ENCODE data around the gene NFIB.
A peak's percentile ranks its signal among the peaks of the same experiment; 100 is the strongest.

NFIB gene

DNA sequence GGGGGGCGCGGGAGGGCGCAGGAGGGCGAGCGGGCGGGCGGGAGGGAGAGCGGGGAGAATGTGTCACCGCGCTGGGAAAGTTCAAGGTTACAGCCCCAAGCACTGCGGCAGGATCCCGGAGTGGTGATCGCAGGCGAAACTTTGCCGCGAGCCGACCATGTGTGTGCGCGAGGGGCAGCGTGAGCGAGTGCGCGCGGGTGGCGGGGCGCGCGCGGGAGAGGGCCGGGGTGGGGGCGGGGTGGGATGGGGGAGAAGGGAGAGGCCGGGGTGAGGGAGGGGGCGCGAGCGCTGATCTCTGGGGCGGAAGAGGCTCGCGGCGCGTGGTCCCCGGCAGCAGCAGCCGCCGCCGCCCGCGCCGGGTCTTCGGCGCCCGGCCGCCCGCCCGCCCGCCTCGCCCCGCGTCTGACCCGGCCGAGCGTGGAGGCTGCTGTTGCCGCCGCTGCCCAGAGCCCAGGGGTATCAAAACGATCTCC lies at the start of gene NFIB:
Gene NFIB, minus strand, starts transcription at position 191 of the 473 bp plus-strand sequence. CDS start 630 bp downstream, outside the sequence.
- no peak for DNase-seq

DNA sequence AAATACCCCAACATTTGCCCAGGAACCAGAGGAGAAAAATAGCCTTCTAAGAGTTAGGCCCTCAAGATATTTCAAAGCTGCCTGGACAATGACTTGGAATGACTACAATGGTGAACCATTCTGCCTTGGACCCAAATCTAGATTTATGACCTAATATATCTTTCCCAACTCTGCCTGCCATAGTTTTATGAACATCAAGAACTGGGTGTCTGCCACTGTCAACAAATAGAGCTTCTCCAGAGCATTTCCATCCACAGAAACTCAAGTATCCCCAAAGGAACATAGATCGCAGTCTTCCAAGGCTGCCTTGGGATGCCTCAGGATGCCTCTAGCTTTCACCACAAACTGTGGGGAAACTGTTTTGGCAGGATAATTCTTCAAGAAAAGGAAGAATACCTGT lies 48.2 kb upstream of the NFIB start:
- no peak for DNase-seq

DNA sequence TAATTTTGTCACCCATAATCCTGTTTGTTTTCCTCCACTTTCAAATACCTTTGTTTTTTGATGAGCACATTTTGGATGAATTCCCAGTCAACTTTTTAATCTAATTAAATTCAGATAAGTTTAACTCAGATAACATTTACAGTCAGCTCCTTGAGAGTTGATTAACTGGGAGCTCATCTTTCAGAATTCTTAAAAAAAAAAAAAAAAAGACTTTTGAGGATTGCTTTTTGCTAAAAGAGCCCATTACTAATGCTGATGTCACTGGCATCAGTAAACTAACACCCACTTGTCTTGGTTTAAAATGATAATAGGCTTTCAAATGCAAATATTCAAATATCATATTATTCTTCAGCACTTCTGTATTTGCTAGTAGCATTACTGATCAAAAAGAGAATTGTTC lies 47.1 kb upstream of the NFIB start:
- DNase-seq, result no peak

DNA sequence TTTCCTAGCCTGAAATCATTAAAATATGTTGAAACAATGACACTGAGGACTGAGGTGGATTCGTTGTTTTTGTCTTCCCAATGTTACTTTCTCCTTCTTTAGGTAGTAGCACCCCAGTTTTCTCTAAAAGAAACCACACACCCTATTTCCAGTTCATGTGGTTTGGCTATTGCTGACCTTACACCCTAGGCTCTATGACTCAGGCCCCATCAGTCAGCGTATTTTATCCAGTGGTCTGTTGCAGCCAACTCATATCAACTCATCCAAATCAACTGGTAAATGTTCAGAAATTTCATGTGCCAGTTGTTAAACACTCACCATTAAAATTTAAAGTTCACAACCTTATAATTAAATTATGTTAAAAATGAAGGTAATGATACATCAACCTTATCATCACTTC lies 44.6 kb upstream of the NFIB start:
- no peak for DNase-seq

DNA sequence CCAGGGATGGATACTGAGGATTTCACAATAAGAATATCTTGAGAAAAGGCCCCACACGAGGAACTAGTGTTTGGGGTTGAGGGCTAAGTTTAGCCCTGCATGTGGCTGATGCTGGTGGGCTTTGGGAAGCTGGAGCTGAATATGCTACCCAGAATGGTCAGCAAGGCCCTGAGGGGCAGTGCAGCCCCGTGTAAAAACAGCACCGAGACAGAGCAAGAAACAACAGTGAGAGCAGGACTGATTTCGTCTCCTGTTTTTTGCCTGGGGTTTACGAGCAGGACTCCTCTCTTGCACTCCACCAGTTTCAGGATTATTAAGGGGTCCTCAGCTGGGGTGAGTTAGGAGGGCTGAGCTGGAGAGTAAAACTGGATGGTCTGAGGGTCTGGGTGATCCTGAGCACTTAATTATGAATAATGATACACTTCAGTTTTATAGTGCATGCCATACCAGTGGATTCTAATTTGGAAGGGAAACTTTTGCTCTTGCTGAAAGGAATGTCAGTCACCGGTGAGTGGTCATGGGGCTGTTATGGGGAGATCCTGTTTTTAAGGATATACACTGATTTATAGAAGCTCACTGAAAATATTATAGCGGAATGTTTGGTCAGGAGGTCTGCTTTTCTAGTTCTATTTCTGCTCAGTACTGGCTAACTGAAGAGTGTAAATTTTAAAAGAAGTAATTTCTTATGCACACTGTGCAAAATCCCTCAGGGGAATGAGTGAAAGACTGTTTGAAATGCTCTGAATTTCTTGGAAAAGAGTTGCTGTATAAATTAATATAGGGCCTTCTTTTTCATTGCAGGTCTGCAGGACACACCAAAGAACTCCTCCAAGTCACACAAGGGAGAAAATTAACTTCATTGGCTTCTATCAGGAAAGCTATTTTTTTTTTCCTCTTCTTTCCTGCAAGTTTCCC lies 42.7 kb upstream of the NFIB start:
- DNase-seq, result no peak

DNA sequence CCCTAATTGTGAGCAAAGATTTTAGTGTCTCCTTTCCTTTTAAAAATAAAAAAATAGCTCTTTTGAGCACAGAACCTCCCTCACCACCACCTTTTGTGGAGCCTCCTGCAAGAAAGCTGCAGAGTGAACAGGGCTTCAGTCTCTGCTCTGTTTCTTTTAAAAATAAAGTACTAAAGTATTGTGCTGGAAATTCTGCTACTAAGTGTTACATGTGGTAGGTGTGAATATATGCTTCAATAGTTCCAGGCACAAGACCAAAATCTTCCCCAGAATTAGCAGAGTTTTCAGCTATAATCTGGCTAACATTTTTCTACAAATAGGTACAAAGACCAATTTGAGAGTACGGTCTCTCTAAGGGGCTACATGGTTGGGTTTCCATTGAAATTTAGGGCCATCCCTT lies 40.3 kb upstream of the NFIB start:
- no peak for DNase-seq

DNA sequence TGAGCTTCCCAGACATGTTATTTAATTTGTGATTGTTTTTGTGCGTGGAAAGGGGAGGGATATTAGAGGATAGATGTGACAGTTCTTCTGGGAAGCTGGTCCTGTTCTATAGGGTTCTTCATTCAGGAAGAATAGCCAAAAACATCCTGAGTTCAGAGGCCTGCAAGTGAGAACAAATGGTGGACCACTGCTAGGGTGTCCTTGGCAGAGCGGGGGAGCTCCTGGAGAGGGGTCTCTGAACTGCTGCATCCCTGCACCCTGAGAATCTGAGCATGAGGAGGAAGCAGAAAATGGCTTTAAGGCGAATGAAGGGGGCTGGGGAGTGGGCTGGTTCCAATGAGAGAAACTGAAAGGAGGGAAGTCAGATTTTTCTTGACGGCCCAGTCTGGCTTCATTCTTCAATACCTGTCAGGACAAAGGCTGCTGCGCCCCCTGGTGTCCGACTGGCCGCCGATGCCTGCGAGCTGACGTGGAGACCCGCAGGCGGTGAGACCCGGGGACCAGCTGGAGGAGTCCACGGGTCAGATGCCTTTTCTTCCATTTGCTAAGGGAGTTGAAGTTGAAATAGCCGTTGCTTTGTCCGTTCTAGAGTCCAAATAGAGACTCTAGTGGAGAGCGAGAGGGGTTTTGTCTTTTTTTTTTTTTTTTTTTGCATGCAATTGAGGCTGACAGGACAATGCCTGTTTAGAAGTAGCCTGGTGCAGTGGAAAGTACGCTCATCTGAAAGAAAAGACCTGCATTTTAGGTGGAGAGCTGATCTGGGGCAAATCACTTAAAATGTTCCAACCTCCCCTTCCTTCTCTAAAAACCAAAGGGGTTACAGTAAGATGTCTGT lies 39.5 kb upstream of the NFIB start:
- peak; percentile 63 for DNase-seq

DNA sequence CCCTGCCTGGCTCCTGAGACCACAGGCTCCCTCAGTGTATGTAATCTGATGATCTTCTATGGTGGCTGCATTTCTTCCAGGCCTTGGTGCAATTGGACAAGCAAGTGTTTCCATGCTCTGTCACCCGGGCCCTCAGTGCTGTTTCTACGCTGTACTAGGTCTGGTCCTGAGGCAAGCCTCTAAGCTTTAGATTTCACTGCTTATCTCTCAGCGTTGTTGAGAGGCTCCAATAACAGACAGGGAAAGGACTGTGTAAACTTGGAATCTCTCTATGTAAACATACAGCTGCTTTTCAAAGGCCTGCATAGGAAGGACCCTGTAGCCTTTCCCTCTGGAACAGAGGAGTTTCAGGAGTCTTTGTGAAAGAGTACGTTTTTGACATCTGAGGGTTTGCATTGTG lies 38.6 kb upstream of the NFIB start:
- DNase-seq, result no peak

DNA sequence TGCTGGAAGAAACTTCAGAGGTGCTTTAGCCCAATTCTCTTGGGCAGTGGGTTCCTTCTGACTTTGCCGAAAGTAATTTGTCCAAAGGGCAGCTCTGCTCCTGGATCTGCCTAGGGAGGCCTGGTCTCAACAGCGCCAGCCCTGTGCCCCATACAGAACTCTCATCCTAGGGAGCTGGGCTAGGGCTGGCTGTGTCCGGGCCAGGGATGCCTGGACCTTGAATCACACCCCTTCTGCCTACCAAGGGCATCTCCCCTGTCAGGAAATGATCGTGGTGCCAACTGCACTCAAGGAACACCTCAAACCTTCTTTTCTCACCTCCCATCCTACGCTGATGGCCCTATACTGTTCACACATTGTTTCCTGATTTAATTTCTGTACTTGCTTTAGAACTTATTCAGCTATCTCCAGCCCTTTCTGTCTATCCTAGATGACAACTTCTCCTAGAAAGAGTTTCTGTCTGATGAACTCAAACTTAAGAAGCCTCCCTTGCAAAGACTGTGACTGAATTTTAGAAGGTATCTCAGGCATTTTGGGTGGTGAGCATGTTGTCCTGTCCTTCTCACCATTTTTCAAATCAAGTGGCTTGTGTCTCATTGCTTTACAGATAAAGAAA lies 37.4 kb upstream of the NFIB start:
- no peak for DNase-seq

DNA sequence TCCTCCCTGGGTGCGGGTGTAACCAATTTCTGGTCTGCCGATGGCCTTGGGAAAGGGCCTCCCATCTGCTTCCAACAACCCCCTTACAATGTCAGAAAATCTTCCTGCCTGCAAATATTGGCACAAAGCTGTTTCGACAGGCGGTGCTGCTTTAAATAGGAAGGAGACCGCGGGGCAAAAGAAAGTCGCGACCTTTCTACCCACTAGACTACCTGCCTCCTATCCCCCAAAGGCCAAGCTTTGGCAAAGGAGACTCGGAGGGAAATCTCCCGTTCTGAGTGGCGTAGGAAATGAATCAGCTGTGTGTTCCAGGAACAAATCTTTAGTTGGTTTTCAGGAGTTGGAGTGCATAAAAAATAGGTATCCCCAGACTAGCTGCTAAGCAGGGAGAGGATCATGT lies 36.8 kb upstream of the NFIB start:
- DNase-seq, result no peak

DNA sequence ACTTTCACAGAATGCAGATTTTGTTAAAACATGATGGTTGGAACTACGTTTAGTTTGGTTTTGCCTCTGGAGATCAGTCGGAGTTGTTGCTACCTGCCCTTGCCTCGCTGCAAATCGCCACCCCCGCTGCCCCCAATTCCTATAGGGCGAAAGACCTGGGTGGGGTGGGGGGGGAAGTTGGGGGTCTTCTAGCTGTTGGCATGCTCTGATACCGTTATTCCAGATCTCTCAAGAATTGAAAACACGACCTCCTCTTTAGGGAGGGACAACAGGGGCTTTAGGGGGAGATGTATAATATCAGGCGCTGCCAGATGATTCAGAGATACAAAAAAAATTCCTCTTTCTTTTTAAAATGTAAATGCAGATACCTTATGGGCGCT lies 36.4 kb upstream of the NFIB start:
- no peak for DNase-seq

DNA sequence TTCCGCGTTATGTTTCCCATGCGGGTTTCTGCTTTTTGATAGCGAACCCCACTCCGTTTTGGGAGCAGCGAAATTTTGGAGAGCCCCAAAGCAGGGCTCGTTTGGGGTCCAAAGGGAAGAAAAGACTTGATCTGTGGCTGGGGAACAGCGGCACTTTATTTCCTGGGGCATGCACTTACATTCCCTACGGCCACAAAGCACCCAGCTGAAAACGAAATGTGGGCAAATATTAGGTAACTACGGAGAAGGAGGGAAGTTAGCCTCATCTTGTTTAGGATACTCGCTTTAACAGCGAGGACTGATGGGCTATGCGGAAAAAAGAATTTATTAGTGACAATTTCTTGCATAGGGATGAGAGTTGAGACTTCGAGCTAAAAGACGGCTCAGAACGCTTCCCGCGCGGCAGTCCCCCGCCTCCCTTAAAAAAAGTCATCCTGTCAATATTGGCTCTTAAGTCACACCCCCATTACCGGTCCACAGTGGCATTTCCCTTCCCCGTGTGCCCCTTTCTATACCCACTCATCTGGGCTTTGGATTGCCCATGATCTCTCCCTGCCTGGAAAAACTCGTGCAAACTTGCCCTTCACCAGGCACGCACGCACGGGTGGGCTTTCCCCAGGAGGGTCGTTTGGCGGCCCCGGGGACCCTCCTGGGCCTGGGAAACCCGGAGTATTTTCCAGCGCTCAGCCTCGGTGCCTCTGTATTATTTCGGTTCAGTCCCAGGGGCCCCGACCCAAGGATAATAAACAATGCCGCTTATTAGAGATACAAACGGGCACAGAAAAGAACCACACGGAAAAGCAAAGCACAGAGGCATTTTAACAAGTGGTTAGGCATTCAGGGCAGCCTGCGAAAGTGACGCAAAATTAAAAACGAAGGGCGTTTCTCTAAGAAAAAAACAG lies 35.8 kb upstream of the NFIB start:
- no peak for DNase-seq

DNA sequence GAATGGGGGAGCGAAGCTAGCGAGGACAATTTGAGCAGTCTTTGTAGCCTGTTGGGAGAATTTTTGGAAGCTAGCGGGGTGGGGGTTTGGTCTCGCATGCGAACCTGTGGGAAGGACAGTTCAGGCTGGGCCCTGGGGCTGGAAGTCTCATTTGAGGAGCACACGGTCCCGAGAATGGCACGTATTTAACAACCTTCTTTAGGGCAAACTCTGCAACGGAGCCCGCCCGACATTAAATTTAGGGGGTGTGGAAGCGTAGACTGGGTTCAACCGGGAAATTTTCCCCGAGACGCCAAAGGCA lies 35.2 kb upstream of the NFIB start:
- DNase-seq, result no peak

DNA sequence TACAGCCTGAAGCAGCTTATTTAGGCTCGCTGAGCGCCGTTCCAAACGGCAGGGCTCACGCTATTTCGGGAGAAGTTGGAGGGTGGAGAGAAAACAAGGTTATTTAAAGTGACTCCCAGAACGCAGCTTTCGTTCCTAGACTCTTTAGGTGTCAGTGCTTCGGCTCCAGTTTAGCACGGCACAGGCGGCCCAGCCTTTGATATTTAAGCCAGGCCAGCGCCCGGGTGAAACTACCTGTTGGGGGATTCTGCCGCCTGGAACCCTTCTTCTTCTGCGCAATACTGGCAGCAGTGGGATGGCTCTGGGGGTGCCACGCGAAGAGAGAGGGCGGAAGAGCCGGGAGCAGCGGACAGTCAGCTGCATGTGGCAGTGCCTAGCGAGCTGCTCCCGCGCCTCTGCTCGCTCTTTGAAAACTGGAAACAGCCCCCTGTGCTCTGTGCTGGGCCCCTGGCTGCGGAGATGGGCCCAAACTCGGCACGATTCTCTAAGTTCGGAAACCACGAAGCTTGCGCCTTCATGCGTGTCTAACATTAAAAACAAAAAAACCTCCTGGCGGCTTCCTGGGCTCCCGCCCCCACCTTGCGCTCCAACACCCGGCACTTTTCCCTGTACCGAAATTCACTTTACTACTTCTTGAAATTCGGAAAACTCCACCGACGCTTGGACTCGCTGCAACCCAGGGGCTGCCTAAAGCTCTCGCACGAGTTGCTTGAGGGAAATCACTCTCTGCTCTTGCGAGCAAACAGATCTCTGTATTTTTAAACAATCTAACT lies 34.6 kb upstream of the NFIB start:
- DNase-seq, result no peak

DNA sequence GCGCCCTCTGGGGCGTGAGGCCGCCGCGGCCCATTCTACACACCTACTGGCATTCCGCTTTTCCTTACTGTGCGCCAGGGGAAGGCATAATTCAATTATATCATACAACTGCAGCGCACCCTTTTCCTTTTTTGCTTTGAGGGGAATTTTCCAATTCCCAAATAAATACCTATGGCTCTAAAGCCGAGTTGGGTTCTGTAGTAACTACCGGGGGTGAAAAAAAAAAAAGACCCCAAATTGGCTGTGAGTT lies 34.1 kb upstream of the NFIB start:
- DNase-seq, result no peak

DNA sequence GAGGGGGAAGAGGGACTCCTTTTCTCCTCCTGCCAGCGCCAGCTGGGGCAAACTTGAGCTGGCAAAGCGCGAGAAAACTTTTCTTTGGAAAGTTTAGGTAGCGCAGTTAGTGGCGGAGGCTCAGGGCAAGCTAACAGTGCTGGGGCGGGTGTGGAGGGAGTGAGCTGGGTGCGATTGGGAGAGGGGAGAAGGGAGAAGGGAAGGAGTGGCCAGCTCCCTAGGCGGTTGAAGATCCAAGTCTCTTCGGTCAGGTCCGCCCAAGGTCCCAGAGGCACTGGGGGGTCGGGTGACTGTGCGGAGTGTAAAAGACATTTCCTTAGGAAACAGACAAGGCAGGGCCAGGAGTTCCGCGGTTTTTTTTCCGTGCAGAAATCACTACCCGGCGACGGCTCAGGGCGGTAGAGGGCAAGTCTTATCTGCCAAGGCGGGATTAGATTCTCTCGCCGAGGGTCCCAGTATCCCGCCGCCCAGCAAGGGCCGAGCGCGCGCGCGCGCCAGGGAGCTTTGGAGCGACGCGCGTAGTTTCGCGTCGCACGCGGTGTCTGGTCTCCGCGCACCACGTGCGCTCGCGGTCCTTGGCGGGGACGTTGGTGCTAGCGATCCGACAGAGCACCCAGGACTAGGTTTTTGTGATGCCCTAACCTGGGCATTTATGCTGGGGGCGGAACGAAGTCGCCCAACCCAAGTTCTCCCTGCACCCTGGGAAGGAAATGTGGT lies 33.6 kb upstream of the NFIB start:
- DNase-seq, result no peak

DNA sequence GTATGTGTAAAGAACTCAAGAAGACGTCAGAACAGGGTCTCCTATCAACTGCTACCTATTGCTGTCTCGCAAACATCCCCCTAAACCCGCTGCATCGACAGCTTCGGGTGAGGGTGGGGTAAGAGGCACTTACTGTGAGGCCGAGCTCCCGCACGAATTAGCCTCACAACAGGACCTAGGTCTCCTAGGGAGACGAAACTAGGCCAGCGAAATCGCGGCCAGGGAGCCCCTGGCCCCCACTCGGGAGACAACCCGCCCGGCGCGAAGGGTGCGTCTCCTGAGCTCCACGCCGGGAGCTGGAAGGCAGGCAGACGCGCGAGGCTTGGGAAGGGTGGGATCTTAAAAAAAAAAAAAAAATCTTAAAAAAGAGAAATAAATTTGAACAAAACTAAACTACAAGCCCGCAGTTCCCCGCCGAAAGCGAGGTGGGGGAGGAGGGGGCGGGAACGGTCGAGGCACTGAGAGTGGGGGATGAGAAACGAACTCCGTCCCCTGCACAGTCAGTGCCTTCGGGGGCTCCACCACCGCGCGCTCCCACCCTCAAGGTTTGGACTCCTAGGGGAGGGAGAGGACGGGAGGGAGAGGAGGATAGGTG lies 33.0 kb upstream of the NFIB start:
- DNase-seq, result no peak

DNA sequence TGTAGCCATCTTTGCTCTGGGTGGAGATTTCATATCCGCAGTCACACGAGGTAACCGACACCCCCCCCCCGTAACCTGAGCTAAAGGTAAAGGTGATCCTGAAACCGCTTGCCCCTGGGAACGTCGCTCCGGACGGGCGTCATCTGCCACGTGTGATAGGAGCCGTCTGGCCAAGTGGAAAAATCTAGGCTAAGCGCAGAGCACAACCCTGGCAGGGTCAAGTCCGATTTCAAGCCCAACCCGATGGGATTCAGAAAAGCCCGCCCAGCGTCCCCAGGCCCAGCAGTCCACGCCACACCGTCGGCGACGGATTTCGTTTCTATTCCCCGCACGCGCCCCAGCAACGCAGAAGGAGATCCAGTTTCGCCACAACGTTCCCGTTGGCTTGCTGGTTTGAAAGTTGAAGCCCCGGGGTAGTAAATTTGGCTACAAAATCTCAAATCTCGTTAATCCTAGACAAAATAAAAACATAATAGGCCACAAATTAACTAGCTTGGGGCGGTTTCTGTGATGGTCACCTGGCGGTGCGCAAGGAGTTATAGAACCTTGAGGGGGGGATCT lies 32.4 kb upstream of the NFIB start:
- DNase-seq, result no peak

DNA sequence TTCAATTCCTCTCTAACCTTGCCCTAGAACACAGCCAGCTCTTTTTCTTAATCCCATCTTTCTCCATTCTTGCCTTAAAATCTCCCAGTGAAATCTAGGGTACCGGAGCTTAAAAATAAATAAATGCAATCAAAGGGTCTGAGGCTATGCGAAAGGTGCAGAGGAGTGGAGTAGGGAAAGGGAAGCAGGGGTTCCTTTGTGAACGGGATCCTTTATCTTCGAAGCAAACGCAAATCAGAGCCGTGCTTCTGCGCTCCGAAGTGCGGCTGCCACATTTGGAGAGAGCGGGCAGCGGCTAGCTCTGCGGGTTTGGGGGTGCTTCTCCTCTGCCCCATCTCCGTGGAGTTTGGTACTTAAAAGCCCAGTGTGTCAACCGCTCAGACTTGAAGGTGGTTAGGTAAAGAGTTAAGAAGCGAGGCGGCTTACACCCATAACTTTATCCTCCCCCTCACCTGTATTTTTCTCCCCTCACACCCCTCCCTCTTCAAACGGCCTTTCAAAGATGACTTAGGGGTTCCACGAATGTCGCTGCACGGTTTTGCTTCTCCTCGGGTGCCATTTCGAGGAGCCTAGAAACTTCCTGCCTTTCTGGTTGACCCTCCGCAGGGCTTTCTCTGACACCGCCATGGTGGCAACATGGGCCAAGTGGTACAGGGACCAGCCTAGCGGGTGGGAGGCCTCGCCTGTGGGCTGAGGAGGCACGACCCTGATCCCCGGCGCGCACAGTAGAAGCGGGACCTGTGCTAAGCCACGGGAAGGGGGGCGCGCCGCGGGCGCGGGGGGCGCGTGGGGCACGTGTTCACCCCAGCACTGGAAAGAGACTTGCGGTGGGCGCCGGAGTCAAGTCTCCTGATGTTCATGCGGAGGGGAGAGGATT lies 31.7 kb upstream of the NFIB start:
- DNase-seq, result no peak

DNA sequence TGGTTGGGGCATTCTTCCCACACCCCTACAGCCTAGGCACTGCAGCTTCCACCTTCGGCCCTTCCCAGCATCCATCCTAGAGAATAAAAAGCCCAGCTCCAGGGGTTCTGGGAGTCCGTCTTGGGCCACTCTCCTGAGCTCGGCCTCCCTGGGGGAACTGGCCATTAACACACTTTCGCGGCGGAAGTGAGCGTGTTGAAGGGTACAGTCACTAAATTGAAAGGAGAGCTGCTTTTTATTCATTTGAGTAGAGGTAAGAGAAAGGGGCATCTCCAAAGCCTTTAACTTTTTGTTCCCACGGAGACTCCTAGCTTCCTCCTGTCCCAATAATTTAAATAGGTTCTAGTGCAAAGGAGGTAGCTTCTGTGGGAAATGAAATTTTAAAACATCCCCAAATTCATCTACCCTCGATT lies 31.0 kb upstream of the NFIB start:
- no peak for DNase-seq
